ENCODE results near the gene SEZ6. TPM values are rescaled to one million over a fixed set of nuclear protein-coding genes. Genes with fewer than 3 reads are reported as not detected.

The SEZ6 gene
- total RNA-seq, 3 donors from 2014 or later (not counting 1 experiment from before 2014, with no cell fraction given): 0.33 to 1.4 (median 0.97) TPM

GRCh38 chr17:28948342-28948741, 57.5 kb downstream of the SEZ6 start:
- Mint-ChIP-seq H3K4me3 (peak overlapping the region; percentile 95), H3K36me3 (no peaks in the 10 kb centered on the region), H3K27me3 (ENCODE audit: low read depth in 2 of 2) (no peaks in the 10 kb centered on the region), H3K27ac (no peak overlapping the region), H3K4me1 (peaks cover 45 to 49% of the 10 kb centered on the region in 2 donors), H3K9me3 (no peaks in the 10 kb centered on the region)
- no peak for TF ChIP-seq CTCF (IDR thresholded peaks at IDR 0.05)
- H3K27ac ChIP-seq (ENCODE audit: low read length): peak overlapping the region; percentile 92
- ATAC-seq (no peak), DNase-seq (no peak)
- H3K36me3 ChIP-seq (ENCODE audit: control insufficient read depth, insufficient read depth, low read length): peaks cover 5% of the 10 kb centered on the region
- 9% methylated on average over 3 of the region's 4 CpGs for WGBS (ENCODE audit: insufficient coverage)
- peaks cover 45% of the 10 kb centered on the region for H3K4me1 ChIP-seq (ENCODE audit: control insufficient read depth, insufficient read depth, low read length)
- H3K4me3 ChIP-seq (ENCODE audit: low read length): peak overlapping the region; percentile 76
- H3K27me3 ChIP-seq (ENCODE audit: control insufficient read depth, insufficient read depth, low read length): no peaks in the 10 kb centered on the region
- H3K9me3 ChIP-seq (ENCODE audit: control insufficient read depth, insufficient read depth, low read length): no peaks in the 10 kb centered on the region
- intact Hi-C loops (cut with micrococcal nuclease): no loop called here

- Histone ChIP-seq H3K4me1 (ENCODE audit: control insufficient read depth, insufficient read depth, low read length) (peaks cover 39% of the 10 kb centered on the region), H3K36me3 (ENCODE audit: control insufficient read depth, insufficient read depth, low read length) (peaks cover 10% of the 10 kb centered on the region), H3K4me3 (ENCODE audit: low read length) (no peak overlapping the region), H3K9me3 (ENCODE audit: control insufficient read depth, insufficient read depth, low read length) (no peaks in the 10 kb centered on the region), H3K27me3 (ENCODE audit: control insufficient read depth, insufficient read depth, low read length) (no peaks in the 10 kb centered on the region), H3K27ac (ENCODE audit: low read length) (peak overlapping the region; percentile 92)
- TF ChIP-seq CTCF (IDR thresholded peaks at IDR 0.05): no peak
- intact Hi-C loops (cut with micrococcal nuclease): no loop called here
- no CpG with 5 or more reads among the region's 3 CpGs for WGBS (ENCODE audit: insufficient coverage)
- DNase-seq (peak in 1 of 2 donors; percentile 33), ATAC-seq (no peak)
- Mint-ChIP-seq H3K36me3 (no peaks in the 10 kb centered on the region), H3K27ac (no peak overlapping the region), H3K27me3 (ENCODE audit: low read depth in 2 of 2) (no peaks in the 10 kb centered on the region), H3K4me3 (peak overlapping the region; percentile 95), H3K4me1 (peaks cover 45 to 49% of the 10 kb centered on the region in 2 donors), H3K9me3 (no peaks in the 10 kb centered on the region)
Observed at GRCh38 chr17:28947639-28948038, 58.2 kb downstream of the SEZ6 start.

GRCh38 chr17:28946239-28946638, 59.6 kb downstream of the SEZ6 start:
- Mint-ChIP-seq H3K27me3 (ENCODE audit: low read depth in 2 of 2) (no peaks in the 10 kb centered on the region), H3K4me3 (peak overlapping the region; percentile 8), H3K4me1 (peaks cover 52 to 59% of the 10 kb centered on the region in 2 donors), H3K27ac (no peak overlapping the region), H3K9me3 (no peaks in the 10 kb centered on the region), H3K36me3 (no peaks in the 10 kb centered on the region)
- ATAC-seq (no peak), DNase-seq (peak in 1 of 2 donors; percentile 28)
- no peaks in the 10 kb centered on the region for H3K27me3 ChIP-seq (ENCODE audit: control insufficient read depth, insufficient read depth, low read length)
- no peaks in the 10 kb centered on the region for H3K9me3 ChIP-seq (ENCODE audit: control insufficient read depth, insufficient read depth, low read length)
- 46% methylated on average over 4 of the region's 4 CpGs for WGBS (ENCODE audit: insufficient coverage)
- H3K36me3 ChIP-seq (ENCODE audit: control insufficient read depth, insufficient read depth, low read length): peaks cover 13% of the 10 kb centered on the region
- H3K4me1 ChIP-seq (ENCODE audit: control insufficient read depth, insufficient read depth, low read length): peaks cover 32% of the 10 kb centered on the region
- intact Hi-C loops (cut with micrococcal nuclease): no loop called here
- TF ChIP-seq CTCF (IDR thresholded peaks at IDR 0.05): no peak
- no peak overlapping the region for H3K27ac ChIP-seq (ENCODE audit: low read length)
- no peak overlapping the region for H3K4me3 ChIP-seq (ENCODE audit: low read length)
